Measurements from ENCODE around the gene CLPTM1L. TPM values are rescaled to one million over a fixed set of nuclear protein-coding genes. Genes with fewer than 3 reads are reported as not detected.
"Not testable (repeated sequence)": the region's sequence is repeated elsewhere in the genome, so short reads cannot be mapped to it uniquely, and the experiment has no call there.

The CLPTM1L gene
- total and polyA plus RNA-seq, 10 donors = 39.7 to 118 (median 94.9) TPM

- TF ChIP-seq POLR2A (IDR thresholded peaks at IDR 0.05) (no peak), POLR2AphosphoS5 (IDR thresholded peaks at IDR 0.05) (no peak), CTCF (IDR thresholded peaks at IDR 0.05 in 8 of 11, conservative IDR thresholded peaks at IDR 0.05 in 3 of 11) (no peak)
- intact Hi-C loops (cut with DNase I; ENCODE audit: low total_unique reads) = no loop called here
- peaks cover 0 to 4% (median under 1%) of the 10 kb centered on the region in 6 donors for H3K4me1 ChIP-seq
- H3K4me3 ChIP-seq = no peak overlapping the region
- 90 to 98% (median 95%) methylated on average over 22 to 37 of the region's 37 CpGs for WGBS, 5 donors
- H3K27me3 ChIP-seq (replicated peaks in 1 of 7) = peaks cover 0 to 37% (median 14%) of the 10 kb centered on the region in 7 donors
- H3K9me3 ChIP-seq = peaks cover 0 to 13% (median 6%) of the 10 kb centered on the region in 8 donors
- DNase-seq = peak; percentile 71
- no peaks in the 10 kb centered on the region for H3K36me3 ChIP-seq
- no peak overlapping the region for H3K27ac ChIP-seq
Observed at GRCh38 chr5:1288439-1289335, 56.2 kb downstream of the CLPTM1L start.

GRCh38 chr5:1285883-1286291, 59.0 kb downstream of the CLPTM1L start:
- intact Hi-C loops (cut with DNase I; ENCODE audit: low total_unique reads) = no loop called here
- DNase-seq = peak; percentile 56
- 90 to 97% (median 94%) methylated on average over 24 to 25 of the region's 25 CpGs for WGBS, 5 donors

GRCh38 chr5:1285141-1285540, 59.8 kb downstream of the CLPTM1L start:
- no peak overlapping the region for H3K27ac ChIP-seq
- intact Hi-C loops (cut with DNase I; ENCODE audit: low total_unique reads) = no loop called here
- WGBS, 5 donors = 91 to 96% (median 94%) methylated on average over 10 to 12 of the region's 12 CpGs
- peak; percentile 51 for DNase-seq
- H3K9me3 ChIP-seq = peaks cover 0 to 13% (median 6%) of the 10 kb centered on the region in 8 donors
- no peaks in the 10 kb centered on the region for H3K4me1 ChIP-seq
- no peaks in the 10 kb centered on the region for H3K36me3 ChIP-seq
- H3K4me3 ChIP-seq = no peak overlapping the region
- H3K27me3 ChIP-seq (replicated peaks in 1 of 7) = peaks cover 0 to 6% (median 0%) of the 10 kb centered on the region in 7 donors
- no peak for TF ChIP-seq CTCF (IDR thresholded peaks at IDR 0.05 in 8 of 11, conservative IDR thresholded peaks at IDR 0.05 in 3 of 11)
- TF ChIP-seq POLR2A (IDR thresholded peaks at IDR 0.05) = no peak
- no peak for TF ChIP-seq POLR2AphosphoS5 (IDR thresholded peaks at IDR 0.05)

More at GRCh38 chr5:1285883-1286291, 59.0 kb downstream of the CLPTM1L start:
- TF ChIP-seq POLR2A (IDR thresholded peaks at IDR 0.05) = no peak
- no peak for TF ChIP-seq CTCF (IDR thresholded peaks at IDR 0.05 in 8 of 11, conservative IDR thresholded peaks at IDR 0.05 in 3 of 11)
- no peak for TF ChIP-seq POLR2AphosphoS5 (IDR thresholded peaks at IDR 0.05)
- H3K27ac ChIP-seq = no peak overlapping the region
- H3K27me3 ChIP-seq (replicated peaks in 1 of 7) = peaks cover 0 to 9% (median 0%) of the 10 kb centered on the region in 7 donors
- no peak overlapping the region for H3K4me3 ChIP-seq
- H3K36me3 ChIP-seq = no peaks in the 10 kb centered on the region
- H3K4me1 ChIP-seq = no peaks in the 10 kb centered on the region
- peaks cover 0 to 13% (median 6%) of the 10 kb centered on the region in 8 donors for H3K9me3 ChIP-seq

DNA sequence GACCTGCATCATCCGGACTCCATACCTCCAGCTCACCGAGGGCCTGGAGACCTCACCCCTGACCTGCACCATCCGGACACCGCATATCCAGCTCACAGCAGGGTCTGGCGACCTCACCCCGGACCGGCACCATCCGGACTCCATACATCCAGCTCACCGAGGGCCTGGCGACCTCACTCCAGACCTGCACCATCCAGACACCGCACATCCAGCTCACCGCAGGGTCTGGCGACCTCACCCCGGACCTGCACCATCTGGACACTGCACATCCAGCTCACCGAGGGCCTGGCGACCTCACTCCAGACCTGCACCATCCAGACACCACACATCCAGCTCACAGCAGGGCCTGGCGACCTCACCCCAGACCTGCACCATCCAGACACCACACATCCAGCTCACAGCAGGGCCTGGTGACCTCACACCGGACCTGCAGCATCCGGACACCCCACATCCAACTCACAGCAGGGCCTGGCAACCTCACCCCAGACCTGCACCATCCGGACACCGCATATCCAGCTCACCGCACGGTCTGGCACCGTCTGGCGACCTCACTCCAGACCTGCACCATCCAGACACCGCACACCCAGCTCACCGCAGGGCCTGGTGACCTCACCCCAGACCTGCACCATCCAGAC, 60.4 kb downstream of the CLPTM1L start:
- H3K4me1 ChIP-seq; H3K4me3 ChIP-seq; H3K27ac ChIP-seq; H3K27me3 ChIP-seq (replicated peaks in 1 of 7); intact Hi-C loops (cut with DNase I; ENCODE audit: low total_unique reads); H3K36me3 ChIP-seq: not testable (repeated sequence)
- 85 to 93% (median 88%) methylated on average over 9 to 27 of the region's 27 CpGs for WGBS, 5 donors
- DNase-seq = peak; percentile 27
- peaks cover 0 to 13% (median 6%) of the 10 kb centered on the region in 8 donors for H3K9me3 ChIP-seq

DNA sequence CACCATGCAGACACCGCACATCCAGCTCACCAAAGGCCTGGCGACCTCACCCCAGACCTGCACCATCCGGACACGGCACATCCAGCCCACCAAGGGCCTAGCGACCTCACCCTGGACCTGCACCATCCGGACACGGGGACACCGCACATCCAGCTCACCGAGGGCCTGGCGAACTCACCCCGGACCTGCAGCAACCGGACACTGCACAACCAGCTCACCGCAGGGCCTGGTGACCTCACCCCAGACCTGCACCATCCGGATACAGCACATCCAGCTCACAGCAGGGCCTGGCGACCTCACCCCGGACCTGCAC, 61.2 kb downstream of the CLPTM1L start:
- H3K27me3 ChIP-seq (replicated peaks in 1 of 7); intact Hi-C loops (cut with DNase I; ENCODE audit: low total_unique reads); H3K4me3 ChIP-seq; H3K36me3 ChIP-seq; H3K27ac ChIP-seq; H3K4me1 ChIP-seq: not testable (repeated sequence)
- H3K9me3 ChIP-seq = peaks cover 0 to 17% (median 10%) of the 10 kb centered on the region in 8 donors
- 88 to 93% (median 92%) methylated on average over 9 to 16 of the region's 16 CpGs for WGBS, 5 donors
- DNase-seq = peak; percentile 36

GRCh38 chr5:1282993-1283728, 61.7 kb downstream of the CLPTM1L start:
- WGBS, 5 donors = 90 to 94% (median 92%) methylated on average over 32 to 40 of the region's 40 CpGs
- H3K27me3 ChIP-seq (replicated peaks in 1 of 7); H3K27ac ChIP-seq; intact Hi-C loops (cut with DNase I; ENCODE audit: low total_unique reads); H3K4me3 ChIP-seq; H3K36me3 ChIP-seq; H3K4me1 ChIP-seq: not testable (repeated sequence)
- H3K9me3 ChIP-seq = peaks cover 0 to 16% (median 6%) of the 10 kb centered on the region in 8 donors
- peak; percentile 35 for DNase-seq
